Measurements from ENCODE around the gene LPP.

LPP gene

GRCh38 chr3:188845514-188845913 lies 691.6 kb downstream of the LPP start:
- DNase-seq (ENCODE audit: low read depth in 1 of 2, low spot score in 1 of 2), result no peak

GRCh38 chr3:188848947-188849346 lies 695.0 kb downstream of the LPP start:
- DNase-seq (ENCODE audit: low read depth in 1 of 2, low spot score in 1 of 2), result no peak

- DNase-seq (ENCODE audit: low read depth in 1 of 2, low spot score in 1 of 2), result no peak
Observed at GRCh38 chr3:188853856-188854771, 700.2 kb downstream of the LPP start.

- DNase-seq (ENCODE audit: low read depth in 1 of 2, low spot score in 1 of 2), result no peak
Observed at GRCh38 chr3:188854772-188855149, 700.8 kb downstream of the LPP start.

GRCh38 chr3:188855675-188856074 lies 701.7 kb downstream of the LPP start:
- no peak for DNase-seq (ENCODE audit: low read depth in 1 of 2, low spot score in 1 of 2)

- no peak for DNase-seq (ENCODE audit: low read depth in 1 of 2, low spot score in 1 of 2)
Observed at GRCh38 chr3:188860147-188860546, 706.2 kb downstream of the LPP start.

GRCh38 chr3:188861842-188862744 lies 708.1 kb downstream of the LPP start:
- no peak for DNase-seq (ENCODE audit: low read depth in 1 of 2, low spot score in 1 of 2)

- DNase-seq (ENCODE audit: low read depth in 1 of 2, low spot score in 1 of 2), result no peak
Observed at GRCh38 chr3:188863999-188864406, 710.0 kb downstream of the LPP start.

GRCh38 chr3:188867691-188868265 lies 713.8 kb downstream of the LPP start:
- DNase-seq (ENCODE audit: low read depth in 1 of 2, low spot score in 1 of 2), result no peak

- no peak for DNase-seq (ENCODE audit: low read depth in 1 of 2, low spot score in 1 of 2)
Observed at GRCh38 chr3:188868803-188869202, 714.8 kb downstream of the LPP start.

GRCh38 chr3:188869628-188870027 lies 715.7 kb downstream of the LPP start:
- DNase-seq (ENCODE audit: low read depth in 1 of 2, low spot score in 1 of 2), result no peak

GRCh38 chr3:188870431-188870830 lies 716.5 kb downstream of the LPP start:
- no peak for DNase-seq (ENCODE audit: low read depth in 1 of 2, low spot score in 1 of 2)

- no peak for DNase-seq (ENCODE audit: low read depth in 1 of 2, low spot score in 1 of 2)
Observed at GRCh38 chr3:188874576-188874975, 720.6 kb downstream of the LPP start.

- no peak for DNase-seq (ENCODE audit: low read depth in 1 of 2, low spot score in 1 of 2)
Observed at GRCh38 chr3:188875413-188875812, 721.5 kb downstream of the LPP start.

- DNase-seq (ENCODE audit: low read depth in 1 of 2, low spot score in 1 of 2), result no peak
Observed at GRCh38 chr3:188876370-188876769, 722.4 kb downstream of the LPP start.

- DNase-seq (ENCODE audit: low read depth in 1 of 2, low spot score in 1 of 2), result no peak
Observed at GRCh38 chr3:188877381-188877780, 723.4 kb downstream of the LPP start.

- DNase-seq (ENCODE audit: low read depth in 1 of 2, low spot score in 1 of 2), result no peak
Observed at GRCh38 chr3:188878076-188878475, 724.1 kb downstream of the LPP start.

GRCh38 chr3:188881954-188882641 lies 728.1 kb downstream of the LPP start:
- no peak for DNase-seq (ENCODE audit: low read depth in 1 of 2, low spot score in 1 of 2)

GRCh38 chr3:188884299-188885043 lies 730.5 kb downstream of the LPP start:
- DNase-seq (ENCODE audit: low read depth in 1 of 2, low spot score in 1 of 2), result no peak

- no peak for DNase-seq (ENCODE audit: low read depth in 1 of 2, low spot score in 1 of 2)
Observed at GRCh38 chr3:188888321-188889053, 734.5 kb downstream of the LPP start.

Measured in stimulated activated CD4-positive, alpha-beta T cell treated with anti-CD3 and anti-CD28 coated beads, Interleukin-15, amount 100 ng/mL, for 1 hour (primary cell).